Esophagus muscularis mucosa (tissue), 3 donors: ENCODE data around the gene EXOC6B.

Experiments
- CTCF ChIP-seq, 3 experiments: fragments of 200-600 bp in 2 of 3; fragments of 450-650 bp in 1 of 3; sonication (generic) in 2 of 3; IDR thresholded peaks; one replicate each; pipeline ENCODE4 v1.5.1; 2017 to 2019; ENCODE audit warnings: antibody characterized with exemption in 3 of 3, mild to moderate bottlenecking in 2 of 3, moderate library complexity in 1 of 3
- POLR2A ChIP-seq: fragments of 450-650 bp; IDR thresholded peaks from one replicate; pipeline ENCODE4 v1.6.1; 2017; ENCODE audit warnings: antibody characterized with exemption, moderate library complexity, mild to moderate bottlenecking, low read depth
- POLR2AphosphoS5 ChIP-seq, 2 donors: sonication (generic); formaldehyde crosslinking; IDR thresholded peaks; one replicate each; pipeline ENCODE4 v1.6.1; 2017; ENCODE audit warnings: antibody characterized with exemption in 2 of 2

- TF ChIP-seq CTCF (IDR thresholded peaks at IDR 0.05) (no peak), POLR2A (no peak), POLR2AphosphoS5 (IDR thresholded peaks at IDR 0.05) (no peak)
Observed at GRCh38 chr2:72524071-72524470, 301.8 kb downstream of the EXOC6B start.
